ENCODE measurements around the gene CENPV.
A peak's percentile ranks its signal among the peaks of the same experiment; 100 is the strongest.
"Not testable (repeated sequence)": the region's sequence is repeated elsewhere in the genome, so short reads cannot be mapped to it uniquely, and the experiment has no call there.

The CENPV gene

GRCh38 chr17:16313139-16314090 is 39.9 kb downstream of the CENPV start:
- DNase-seq (ENCODE audit: low read depth), result no peak

- DNase-seq (ENCODE audit: low read depth), result not testable (repeated sequence)
These were observed 41.2 kb downstream of the CENPV start for GRCh38 chr17:16312061-16312460.

- no peak for DNase-seq (ENCODE audit: low read depth)
These were observed 47.1 kb downstream of the CENPV start for GRCh38 chr17:16306211-16306610.

GRCh38 chr17:16304830-16305229 is 48.4 kb downstream of the CENPV start:
- DNase-seq (ENCODE audit: low read depth), result peak; percentile 57

- no peak for DNase-seq (ENCODE audit: low read depth)
These were observed 50.4 kb downstream of the CENPV start for GRCh38 chr17:16302856-16303255.

- DNase-seq (ENCODE audit: low read depth), result peak; percentile 62
These were observed 51.1 kb downstream of the CENPV start for GRCh38 chr17:16301963-16302855.

GRCh38 chr17:16300554-16300953 is 52.7 kb downstream of the CENPV start:
- DNase-seq (ENCODE audit: low read depth), result no peak

GRCh38 chr17:16298140-16298662 is 55.1 kb downstream of the CENPV start:
- no peak for DNase-seq (ENCODE audit: low read depth)

- DNase-seq (ENCODE audit: low read depth), result no peak
These were observed 55.7 kb downstream of the CENPV start for GRCh38 chr17:16297367-16298139.

- peak; percentile 27 for DNase-seq (ENCODE audit: low read depth)
These were observed 57.2 kb downstream of the CENPV start for GRCh38 chr17:16296072-16296471.

- DNase-seq (ENCODE audit: low read depth), result no peak
These were observed 58.7 kb downstream of the CENPV start for GRCh38 chr17:16294560-16294959.

- DNase-seq (ENCODE audit: low read depth), result no peak
These were observed 59.3 kb downstream of the CENPV start for GRCh38 chr17:16293931-16294330.

Measured in ELR (cell line).